CD14-positive monocyte (primary cell): ENCODE measurements around the gene SERTAD3. TPM values are rescaled to one million over a fixed set of nuclear protein-coding genes. Genes with fewer than 3 reads are reported as not detected.
A peak's percentile ranks its signal among the peaks of the same experiment; 100 is the strongest.

Experiments
- DNase-seq, 3 donors: peaks; one replicate each; pipeline ENCODE4 v3.0.0-alpha.2; 2011 to 2022
- H2AFZ ChIP-seq: 2 replicates; pipeline ENCODE4 v1.6.0; 2012; ENCODE audit warnings: mild to moderate bottlenecking, low read depth, low read length, inconsistent platforms; ENCODE audit not compliant: insufficient read depth, poor library complexity, severe bottlenecking
- H3K27ac ChIP-seq, 2 donors: 1 replicate in 1 of 2; 2 replicates in 1 of 2; pipeline ENCODE4 v1.5.1; 2012 to 2013; ENCODE audit warnings: low read length in 2 of 2, control low read depth in 1 of 2, inconsistent platforms in 1 of 2, low read depth in 1 of 2, mild to moderate bottlenecking in 1 of 2
- H3K27me3 ChIP-seq, 2 donors: one replicate each; pipeline versions ENCODE4 v1.6.0 to v1.6.1; 2011 to 2013; ENCODE audit warnings: low read length in 2 of 2; ENCODE audit not compliant: control insufficient read depth in 2 of 2, insufficient read depth in 2 of 2
- H3K36me3 ChIP-seq, 2 donors: replicated peaks in 1 of 2; 1 replicate in 1 of 2; 2 replicates in 1 of 2; pipeline versions ENCODE4 v1.5.1 to v1.6.1; 2012 to 2013; ENCODE audit warnings: low read length in 2 of 2, control low read depth in 1 of 2, inconsistent platforms in 1 of 2, mild to moderate bottlenecking in 1 of 2; ENCODE audit not compliant: insufficient read depth in 2 of 2, control insufficient read depth in 1 of 2
- H3K4me1 ChIP-seq, 2 donors: 1 replicate in 1 of 2; 2 replicates in 1 of 2; pipeline versions ENCODE4 v1.5.1 to v1.6.1; 2012 to 2013; ENCODE audit warnings: low read length in 2 of 2, control low read depth in 1 of 2, inconsistent platforms in 1 of 2, mild to moderate bottlenecking in 1 of 2, moderate library complexity in 1 of 2; ENCODE audit not compliant: insufficient read depth in 2 of 2, control insufficient read depth in 1 of 2
- H3K4me2 ChIP-seq: replicated peaks from 2 replicates; pipeline ENCODE3; 2012; ENCODE audit warnings: low read length, moderate library complexity, mild to moderate bottlenecking; ENCODE audit not compliant: poor library complexity, severe bottlenecking; ENCODE audit errors: extremely low read depth
- H3K4me3 ChIP-seq, 3 experiments: fragments of 200-600 bp in 1 of 3; sonication (generic) in 1 of 3; replicated peaks in 1 of 3; 1 replicate in 2 of 3; 2 replicates in 1 of 3; pipeline ENCODE4 v1.5.1; 2011 to 2013; ENCODE audit warnings: low read length in 3 of 3, mild to moderate bottlenecking in 3 of 3, control low read depth in 2 of 3, low read depth in 2 of 3, inconsistent platforms in 1 of 3, moderate library complexity in 1 of 3
- H3K79me2 ChIP-seq: 2 replicates; pipeline ENCODE4 v1.6.0; 2012; ENCODE audit warnings: mild to moderate bottlenecking, control low read depth, inconsistent platforms, low read length, moderate library complexity; ENCODE audit not compliant: insufficient read depth
- H3K9ac ChIP-seq: 2 replicates; pipeline ENCODE4 v1.6.0; 2017; ENCODE audit warnings: low read length, mild to moderate bottlenecking; ENCODE audit not compliant: insufficient read depth, poor library complexity, severe bottlenecking
- H3K9me3 ChIP-seq, 2 donors: replicated peaks in 1 of 2; 1 replicate in 1 of 2; 2 replicates in 1 of 2; pipeline versions ENCODE4 v1.5.1 to v1.6.1; 2012 to 2013; ENCODE audit warnings: low read length in 2 of 2, control low read depth in 1 of 2; ENCODE audit not compliant: control insufficient read depth in 1 of 2, insufficient read depth in 1 of 2
- H4K20me1 ChIP-seq: 2 replicates; pipeline ENCODE4 v1.6.0; 2012; ENCODE audit warnings: mild to moderate bottlenecking, low read length, control low read depth, moderate library complexity; ENCODE audit not compliant: insufficient read depth
- H3K27ac Mint-ChIP-seq, 7 donors: one replicate each; pipeline ENCODE4 v1.8.0; 2020; ENCODE audit warnings: mild to moderate bottlenecking in 7 of 7, mixed read lengths in 7 of 7, moderate library complexity in 6 of 7, inconsistent platforms in 2 of 7
- H3K27me3 Mint-ChIP-seq, 3 donors: one replicate each; pipeline ENCODE4 v1.8.0; 2021 to 2022; ENCODE audit warnings: low read depth in 3 of 3, mild to moderate bottlenecking in 3 of 3, mixed read lengths in 3 of 3, moderate library complexity in 3 of 3, inconsistent platforms in 1 of 3
- H3K36me3 Mint-ChIP-seq, 2 donors: one replicate each; pipeline ENCODE4 v1.8.0; 2020; ENCODE audit warnings: mixed read lengths in 2 of 2, inconsistent platforms in 1 of 2, mild to moderate bottlenecking in 1 of 2
- H3K4me1 Mint-ChIP-seq: one replicate; pipeline ENCODE4 v1.8.0; 2020; ENCODE audit warnings: mild to moderate bottlenecking, mixed read lengths
- H3K4me3 Mint-ChIP-seq, 2 donors: one replicate each; pipeline ENCODE4 v1.8.0; 2020; ENCODE audit warnings: mild to moderate bottlenecking in 2 of 2, mixed read lengths in 2 of 2, moderate library complexity in 1 of 2
- H3K9me3 Mint-ChIP-seq, 7 donors: one replicate each; pipeline ENCODE4 v1.8.0; 2020 to 2022; ENCODE audit warnings: mixed read lengths in 7 of 7, mild to moderate bottlenecking in 6 of 7, moderate library complexity in 6 of 7, inconsistent platforms in 2 of 7
- CTCF ChIP-seq: fragments of 200-600 bp; IDR thresholded peaks from one replicate; pipeline ENCODE4 v1.8.0; 2022; ENCODE audit warnings: antibody characterized with exemption, mild to moderate bottlenecking
- WGBS: methylation state at CpG from one replicate; pipeline ENCODE4 v1.1.5; 2013; ENCODE audit warnings: missing lambda C conversion rate; ENCODE audit not compliant: insufficient coverage; 5-methylcytosine and 5-hydroxymethylcytosine counted together
- intact Hi-C, 2 donors: fragments of 100-400 bp; cut with micrococcal nuclease; formaldehyde crosslinking; loops; one replicate each; pipeline versions ENCODE4 v1.15.0 to v1.15.1; 2023
- polyA plus RNA-seq, 3 donors: library from polyadenylated mRNA; depleted of rRNA in 1 of 3; unstranded in 2 of 3; stranded (reverse) in 1 of 3; fragments of 300-500 nt in 2 of 3; fragments of >200 nt in 1 of 3; fragmentation: Illumina TruSeq in 2 of 3; gene quantifications; 1 replicate in 2 of 3; 2 replicates in 1 of 3; pipeline ENCODE4 v1.2.3, GENCODE V29; 2012 to 2021

The SERTAD3 gene
- polyA plus RNA-seq, 3 donors: 30.4 to 57.2 (median 49.4) TPM

DNA sequence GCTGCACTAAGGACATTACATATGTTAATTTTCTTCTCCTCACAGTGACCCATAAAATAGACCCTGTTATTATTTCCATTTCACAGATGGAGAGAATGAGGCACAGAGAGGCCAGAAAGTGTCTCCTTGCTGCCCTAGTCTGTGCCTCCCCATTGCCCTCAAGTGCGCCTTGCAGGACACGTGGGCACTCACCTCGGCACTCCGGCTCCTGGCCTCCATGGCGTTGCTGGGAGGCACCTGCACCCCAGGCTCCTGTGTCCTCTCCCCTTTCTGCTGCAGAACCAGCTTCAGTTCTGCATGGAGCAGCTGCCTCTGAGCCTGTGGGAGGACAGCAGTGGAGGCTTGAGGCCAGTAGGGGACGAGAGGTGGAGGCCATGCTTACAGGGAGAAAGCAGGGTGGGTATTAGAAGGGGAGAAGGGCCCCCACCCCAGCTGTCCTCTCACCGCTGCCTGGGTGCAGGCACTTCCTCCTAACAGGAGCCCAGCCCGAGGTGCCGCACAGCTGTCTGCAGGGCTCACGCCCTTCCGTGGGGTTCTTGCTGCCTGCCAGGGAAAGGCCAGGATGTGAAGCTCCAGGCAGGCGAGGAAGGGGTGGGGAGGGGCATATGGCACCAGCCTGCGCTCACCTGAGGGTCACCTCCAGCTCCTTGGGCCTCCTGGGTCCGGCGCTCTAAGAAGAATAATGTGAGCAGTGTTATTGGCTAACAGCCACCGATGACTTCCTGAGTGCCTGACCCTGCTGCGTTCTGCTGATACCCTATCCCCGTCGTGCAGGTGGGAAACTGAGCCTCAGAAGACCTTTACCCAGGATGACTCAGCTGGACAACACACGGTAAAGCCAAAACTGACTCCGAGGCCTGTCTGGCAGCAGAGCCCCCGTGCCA lies 36.2 kb downstream of the SERTAD3 start:
- peak in 1 of 3 donors; percentile 25 for DNase-seq
- no peaks in the 10 kb centered on the region for H3K36me3 ChIP-seq
- peak overlapping the region; percentile 79 for H2AFZ ChIP-seq
- Mint-ChIP-seq H3K4me1 (peaks cover 27% of the 10 kb centered on the region), H3K27me3 (peaks cover under 1 to 8% (median 5%) of the 10 kb centered on the region in 3 donors), H3K4me3 (peak overlapping the region; percentile 9 to 78), H3K36me3 (no peaks in the 10 kb centered on the region), H3K27ac (peak overlapping the region in 1 of 7 donors; percentile 73), H3K9me3 (peaks cover 0 to 2% (median 0%) of the 10 kb centered on the region in 7 donors)
- H3K4me3 ChIP-seq: peak overlapping the region in 1 of 3 experiments; percentile 37
- WGBS: 35% methylated on average over 20 of the region's 22 CpGs
- H3K9me3 ChIP-seq: no peaks in the 10 kb centered on the region
- intact Hi-C loops: no loop called here
- no peaks in the 10 kb centered on the region for H4K20me1 ChIP-seq
- no peak overlapping the region for H3K9ac ChIP-seq
- peak overlapping the region; percentile 49 for H3K4me2 ChIP-seq
- H3K4me1 ChIP-seq: peaks cover 19 to 23% of the 10 kb centered on the region in 2 donors
- no peak overlapping the region for H3K27ac ChIP-seq
- H3K27me3 ChIP-seq: no peaks in the 10 kb centered on the region
- H3K79me2 ChIP-seq: no peaks in the 10 kb centered on the region
- TF ChIP-seq CTCF: no peak

- no peaks in the 10 kb centered on the region for H3K79me2 ChIP-seq
- Mint-ChIP-seq H3K27ac (peak overlapping the region; percentile 77 to 97 (median 85)), H3K9me3 (peaks cover 0 to 3% (median 0%) of the 10 kb centered on the region in 7 donors), H3K36me3 (peaks cover 0 to 3% of the 10 kb centered on the region in 2 donors), H3K27me3 (peaks cover 2 to 12% (median 2%) of the 10 kb centered on the region in 3 donors), H3K4me3 (peak overlapping the region; percentile 89 to 99), H3K4me1 (peaks cover 27% of the 10 kb centered on the region)
- peak overlapping the region; percentile 48 to 67 for H3K27ac ChIP-seq
- H3K4me3 ChIP-seq: peak overlapping the region; percentile 27 to 82 (median 76)
- H3K4me1 ChIP-seq: peaks cover 23 to 31% of the 10 kb centered on the region in 2 donors
- H4K20me1 ChIP-seq: no peaks in the 10 kb centered on the region
- intact Hi-C loops: loop anchor here in 1 of 2 donors (5.0 kb wide), 1 partner anchor 56 kb away; the partner anchor contains the start of genes C19orf47 and PLD3
- H2AFZ ChIP-seq: peak overlapping the region; percentile 91
- WGBS: 1% methylated on average over 11 of the region's 41 CpGs
- DNase-seq: peak; percentile 71 to 87 (median 81)
- no peak for TF ChIP-seq CTCF
- no peaks in the 10 kb centered on the region for H3K36me3 ChIP-seq
- peak overlapping the region; percentile 91 for H3K4me2 ChIP-seq
- H3K9ac ChIP-seq: peak overlapping the region; percentile 57
- no peaks in the 10 kb centered on the region for H3K9me3 ChIP-seq
- no peaks in the 10 kb centered on the region for H3K27me3 ChIP-seq
These were observed 40.7 kb downstream of the SERTAD3 start for GRCh38 chr19:40403262-40403984.
